ENCODE data around the gene APLP1.

APLP1 gene

GRCh38 chr19:35868172-35868822 lies at the start of gene APLP1:
Gene APLP1, plus strand, starts transcription at chr19:35868574. Its CDS starts 63 bp downstream, at chr19:35868637.
- in situ Hi-C loops (cut with HindIII; ENCODE audit: low sequenced_read_pairs) = no loop called here

GRCh38 chr19:35822579-35822978 lies 45.8 kb upstream of the APLP1 start:
- in situ Hi-C loops (cut with HindIII; ENCODE audit: low sequenced_read_pairs) = no loop called here

- in situ Hi-C loops (cut with HindIII; ENCODE audit: low sequenced_read_pairs) = no loop called here
Measured at GRCh38 chr19:35824150-35824549, 44.2 kb upstream of the APLP1 start.

- in situ Hi-C loops (cut with HindIII; ENCODE audit: low sequenced_read_pairs) = no loop called here
Measured at GRCh38 chr19:35828692-35829301, 39.6 kb upstream of the APLP1 start.

- in situ Hi-C loops (cut with HindIII; ENCODE audit: low sequenced_read_pairs) = loop anchor here (10.0 kb wide), 1 partner anchor 74 kb away; the partner anchor contains the start of genes HCST, NFKBID and TYROBP
Measured at GRCh38 chr19:35830986-35831385, 37.4 kb upstream of the APLP1 start.

- in situ Hi-C loops (cut with HindIII; ENCODE audit: low sequenced_read_pairs) = loop anchor here (10.0 kb wide), 1 partner anchor 73 kb away; the partner anchor contains the start of genes HCST, NFKBID and TYROBP
Measured at GRCh38 chr19:35832054-35832453, 36.3 kb upstream of the APLP1 start.

- in situ Hi-C loops (cut with HindIII; ENCODE audit: low sequenced_read_pairs) = loop anchor here (10.0 kb wide), 1 partner anchor 71 kb away; the partner anchor contains the start of genes HCST, NFKBID and TYROBP
Measured at GRCh38 chr19:35833972-35834371, 34.4 kb upstream of the APLP1 start.

GRCh38 chr19:35836096-35836495 lies 32.3 kb upstream of the APLP1 start:
- in situ Hi-C loops (cut with HindIII; ENCODE audit: low sequenced_read_pairs) = loop anchor here (10.0 kb wide), 1 partner anchor 69 kb away; the partner anchor contains the start of genes HCST, NFKBID and TYROBP

GRCh38 chr19:35841961-35842595 lies 26.3 kb upstream of the APLP1 start:
- in situ Hi-C loops (cut with HindIII; ENCODE audit: low sequenced_read_pairs) = no loop called here

- in situ Hi-C loops (cut with HindIII; ENCODE audit: low sequenced_read_pairs) = no loop called here
Measured at GRCh38 chr19:35842666-35843272, 25.6 kb upstream of the APLP1 start.

GRCh38 chr19:35843676-35844481 lies 24.5 kb upstream of the APLP1 start:
- in situ Hi-C loops (cut with HindIII; ENCODE audit: low sequenced_read_pairs) = no loop called here

GRCh38 chr19:35844482-35845214 lies 23.7 kb upstream of the APLP1 start:
- in situ Hi-C loops (cut with HindIII; ENCODE audit: low sequenced_read_pairs) = no loop called here

- in situ Hi-C loops (cut with HindIII; ENCODE audit: low sequenced_read_pairs) = no loop called here
Measured at GRCh38 chr19:35845215-35846037, 22.9 kb upstream of the APLP1 start.

GRCh38 chr19:35846038-35846668 lies 22.2 kb upstream of the APLP1 start:
- in situ Hi-C loops (cut with HindIII; ENCODE audit: low sequenced_read_pairs) = no loop called here

- in situ Hi-C loops (cut with HindIII; ENCODE audit: low sequenced_read_pairs) = no loop called here
Measured at GRCh38 chr19:35847911-35848310, 20.5 kb upstream of the APLP1 start.

GRCh38 chr19:35848486-35848885 lies 19.9 kb upstream of the APLP1 start:
- in situ Hi-C loops (cut with HindIII; ENCODE audit: low sequenced_read_pairs) = no loop called here

- in situ Hi-C loops (cut with HindIII; ENCODE audit: low sequenced_read_pairs) = no loop called here
Measured at GRCh38 chr19:35848919-35849505, 19.4 kb upstream of the APLP1 start.

Measured in DLD1 (cell line).